ENCODE results near the gene SLC25A14.

DNA sequence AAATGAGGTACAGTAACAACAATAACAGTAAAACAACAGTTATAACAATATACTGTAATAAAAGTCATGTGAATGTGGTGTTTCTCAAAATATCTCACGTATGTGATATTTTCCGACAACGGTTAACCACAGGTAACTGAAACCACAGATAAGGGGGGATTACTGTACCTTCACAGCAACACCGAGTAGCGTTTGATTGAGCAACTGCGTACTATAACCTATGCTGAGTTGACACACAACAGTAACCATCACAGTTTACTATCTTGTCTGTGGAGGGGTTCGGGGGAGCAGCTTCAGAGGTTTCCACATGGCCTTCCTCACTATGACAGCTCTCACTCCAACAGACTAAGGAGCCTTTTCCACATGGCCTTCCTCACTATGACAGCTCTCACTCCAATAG is 75.5 kb downstream of the SLC25A14 start:
- TF ChIP-seq TAF1 (IDR thresholded peaks at IDR 0.05; ENCODE audit: low read depth, low read length) (no peak), POLR2A (IDR thresholded peaks at IDR 0.05; ENCODE audit: low read depth, low read length) (no peak), POU2F2 (IDR thresholded peaks at IDR 0.05; ENCODE audit: low read depth, low read length) (no peak), POLR2AphosphoS5 (IDR thresholded peaks at IDR 0.05; ENCODE audit: low read depth, low read length) (no peak), PAX5 (IDR thresholded peaks at IDR 0.05; ENCODE audit: insufficient read depth, low read length, severe bottlenecking) (no peak)
